Esophagus squamous epithelium (tissue), 5 donors: ENCODE results near the gene LSM8. TPM values are rescaled to one million over a fixed set of nuclear protein-coding genes. Genes with fewer than 3 reads are reported as not detected.
"Not testable (repeated sequence)": the region's sequence is repeated elsewhere in the genome, so short reads cannot be mapped to it uniquely, and the experiment has no call there.

Source experiments
- DNase-seq: peaks from one replicate; lab custom pipeline; 2025; lab: John Stamatoyannopoulos, UW
- H3K27ac ChIP-seq, 4 donors: fragments of 200-600 bp; sonication (generic); one replicate each; pipeline ENCODE4 v1.5.1; 2016 to 2019; ENCODE audit warnings: mild to moderate bottlenecking in 1 of 4
- H3K27me3 ChIP-seq, 4 donors: fragments of 200-600 bp; sonication (generic); 1 replicate in 3 of 4; 2 replicates in 1 of 4; pipeline versions ENCODE4 v1.5.1 to v1.6.0; 2017 to 2021; ENCODE audit warnings: antibody characterized with exemption in 1 of 4
- H3K36me3 ChIP-seq, 3 donors: fragments of 200-600 bp; sonication (generic); one replicate each; pipeline ENCODE4 v1.5.1; 2016 to 2019
- H3K4me1 ChIP-seq, 3 donors: fragments of 200-600 bp; sonication (generic); one replicate each; pipeline ENCODE4 v1.5.1; 2017 to 2019
- H3K4me3 ChIP-seq, 4 donors: fragments of 200-600 bp; sonication (generic); 1 replicate in 3 of 4; 2 replicates in 1 of 4; pipeline ENCODE4 v1.5.1; 2016 to 2019; ENCODE audit warnings: mild to moderate bottlenecking in 2 of 4, moderate library complexity in 1 of 4
- H3K9me3 ChIP-seq, 3 donors: fragments of 200-600 bp; sonication (generic); one replicate each; pipeline ENCODE4 v1.5.1; 2016 to 2019
- CTCF ChIP-seq, 6 experiments: fragments of 450-650 bp in 4 of 6; fragments of 200-600 bp in 2 of 6; sonication (generic) in 2 of 6; IDR thresholded peaks; one replicate each; pipeline ENCODE4 v1.5.1; 2016 to 2019; ENCODE audit warnings: antibody characterized with exemption in 6 of 6, mild to moderate bottlenecking in 4 of 6, moderate library complexity in 4 of 6
- POLR2A ChIP-seq, 4 donors: fragments of 450-650 bp; IDR thresholded peaks; one replicate each; pipeline ENCODE4 v1.6.1; 2017; ENCODE audit warnings: antibody characterized with exemption in 4 of 4, mild to moderate bottlenecking in 4 of 4, moderate library complexity in 3 of 4
- WGBS, 2 donors: methylation state at CpG; one replicate each; pipeline ENCODE4 v1.1.5; 2018; 5-methylcytosine and 5-hydroxymethylcytosine counted together
- intact Hi-C: fragments of 100-400 bp; cut with DNase I; formaldehyde crosslinking; loops from one replicate; pipeline ENCODE4 v1.15.0; 2022
- total RNA-seq, 4 donors: library from RNA; depleted of rRNA; stranded (reverse); fragments of >200 nt; gene quantifications; one replicate each; pipeline ENCODE4 v1.1.0, GENCODE V29; 2016
- donor health status: DM: yes; HTN: yes; CAD: no.

The LSM8 gene
- total RNA-seq, 4 donors from 2014 or later = 14.5 to 64.0 (median 35.6) TPM

- intact Hi-C loops = no loop called here
- no peak for TF ChIP-seq CTCF (IDR thresholded peaks at IDR 0.05)
- TF ChIP-seq POLR2A (IDR thresholded peaks at IDR 0.05) = no peak
- Histone ChIP-seq H3K4me1 (no peaks in the 10 kb centered on the region), H3K36me3 (no peaks in the 10 kb centered on the region), H3K9me3 (no peaks in the 10 kb centered on the region), H3K27me3 (no peaks in the 10 kb centered on the region), H3K27ac (no peak overlapping the region), H3K4me3 (no peak overlapping the region)
- no peak for DNase-seq
- 82 to 86% methylated on average over 1 of the region's 1 CpG for WGBS, 2 donors
These were observed 49.8 kb downstream of the LSM8 start for GRCh38 chr7:118233799-118234198.

- DNase-seq = no peak
- Histone ChIP-seq H3K4me1 (no peaks in the 10 kb centered on the region), H3K4me3 (no peak overlapping the region), H3K27ac (no peak overlapping the region), H3K36me3 (no peaks in the 10 kb centered on the region), H3K9me3 (no peaks in the 10 kb centered on the region), H3K27me3 (no peaks in the 10 kb centered on the region)
- 88% methylated on average over 1 of the region's 3 CpGs; no CpG with 5 or more reads in 1 of the 2 donors for WGBS, 2 donors
- TF ChIP-seq CTCF (IDR thresholded peaks at IDR 0.05) = no peak
- no peak for TF ChIP-seq POLR2A (IDR thresholded peaks at IDR 0.05)
- intact Hi-C loops = no loop called here
These were observed 55.0 kb downstream of the LSM8 start for GRCh38 chr7:118239014-118239413.

- H3K9me3 ChIP-seq, H3K27me3 ChIP-seq, intact Hi-C loops, H3K4me1 ChIP-seq, DNase-seq, H3K36me3 ChIP-seq, H3K4me3 ChIP-seq, H3K27ac ChIP-seq: not testable (repeated sequence)
- 97 to 100% methylated on average over 2 of the region's 2 CpGs for WGBS, 2 donors
These were observed 56.4 kb downstream of the LSM8 start for GRCh38 chr7:118240320-118240719.

Other genes with a start within 250 kb of the LSM8 start
- under 1 TPM in 1 of 4 donors, not detected in 3; 0.57 TPM for gene ANKRD7, start 40.5 kb downstream of the LSM8 start, total RNA-seq